ENCODE data around the gene PHACTR3.

GRCh38 chr20:59647271-59647670 is 42.9 kb downstream of the PHACTR3 start:
- TF ChIP-seq, protein P1, sequence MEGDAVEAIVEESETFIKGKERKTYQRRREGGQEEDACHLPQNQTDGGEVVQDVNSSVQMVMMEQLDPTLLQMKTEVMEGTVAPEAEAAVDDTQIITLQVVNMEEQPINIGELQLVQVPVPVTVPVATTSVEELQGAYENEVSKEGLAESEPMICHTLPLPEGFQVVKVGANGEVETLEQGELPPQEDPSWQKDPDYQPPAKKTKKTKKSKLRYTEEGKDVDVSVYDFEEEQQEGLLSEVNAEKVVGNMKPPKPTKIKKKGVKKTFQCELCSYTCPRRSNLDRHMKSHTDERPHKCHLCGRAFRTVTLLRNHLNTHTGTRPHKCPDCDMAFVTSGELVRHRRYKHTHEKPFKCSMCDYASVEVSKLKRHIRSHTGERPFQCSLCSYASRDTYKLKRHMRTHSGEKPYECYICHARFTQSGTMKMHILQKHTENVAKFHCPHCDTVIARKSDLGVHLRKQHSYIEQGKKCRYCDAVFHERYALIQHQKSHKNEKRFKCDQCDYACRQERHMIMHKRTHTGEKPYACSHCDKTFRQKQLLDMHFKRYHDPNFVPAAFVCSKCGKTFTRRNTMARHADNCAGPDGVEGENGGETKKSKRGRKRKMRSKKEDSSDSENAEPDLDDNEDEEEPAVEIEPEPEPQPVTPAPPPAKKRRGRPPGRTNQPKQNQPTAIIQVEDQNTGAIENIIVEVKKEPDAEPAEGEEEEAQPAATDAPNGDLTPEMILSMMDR (conservative IDR thresholded peaks at IDR 0.05 in 1 of 2, IDR thresholded peaks at IDR 0.05 in 1 of 2; ENCODE audit: low read depth in 1 of 2, low read length in 2 of 2) = no peak
- no peak for TF ChIP-seq EZH2 (IDR thresholded peaks at IDR 0.05; ENCODE audit: low read length, missing control alignments)
